ENCODE measurements around the gene GPR156. TPM values are rescaled to one million over a fixed set of nuclear protein-coding genes. Genes with fewer than 3 reads are reported as not detected.

Gene GPR156
- total RNA-seq, 1 experiment from 2014 or later, result 1.6 TPM

DNA sequence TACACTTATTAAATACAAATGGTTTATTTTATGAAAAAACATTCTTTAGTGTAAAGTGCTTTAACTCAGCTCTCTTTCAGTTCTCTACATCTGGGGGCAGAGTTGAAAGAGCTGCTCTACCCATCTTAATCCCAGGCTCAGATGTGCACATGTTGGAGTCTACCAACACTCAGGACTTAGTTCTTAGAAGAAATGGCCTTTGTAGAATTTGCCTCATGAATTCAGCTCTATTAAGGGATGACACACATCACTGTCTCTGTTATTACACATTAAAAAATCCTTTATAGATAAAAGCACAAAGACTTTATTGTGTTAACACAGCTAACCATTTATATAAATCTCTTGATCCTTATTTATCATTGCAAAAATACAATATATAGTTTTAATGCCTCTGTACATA is 159.0 kb downstream of the GPR156 start:
- DNase-seq (ENCODE audit: low spot score), result no peak

GRCh38 chr3:120119846-120120510 is 165.0 kb downstream of the GPR156 start:
- no peak for DNase-seq (ENCODE audit: low spot score)

Other genes with a start within 250 kb of the GPR156 start
- gene GSK3B, start 190.8 kb downstream of the GPR156 start, total RNA-seq (2014; rRNA removed; shearing (Covaris generic)), result 50.1 and 61.7 TPM in 2 replicates
- 59.0 and 69.9 TPM in 2 replicates for gene LRRC58, start 64.1 kb upstream of the GPR156 start, total RNA-seq (2014; rRNA removed; shearing (Covaris generic))
- gene FSTL1, start 165.8 kb upstream of the GPR156 start, total RNA-seq (2014; rRNA removed; shearing (Covaris generic)), result 812 and 991 TPM in 2 replicates

Data from A172 (cell line).